NCI-H128 (cell line): ENCODE measurements around the gene CXXC5.

Experiments
- DNase-seq: peaks from one replicate; lab custom pipeline; 2025; ENCODE audit not compliant: unreplicated experiment; lab: John Stamatoyannopoulos, UW

The CXXC5 gene

GRCh38 chr5:139664086-139664693 is 16.0 kb downstream of the CXXC5 start:
- no peak for DNase-seq

- DNase-seq = no peak
Measured at GRCh38 chr5:139664727-139665351, 16.7 kb downstream of the CXXC5 start.

GRCh38 chr5:139665626-139666025 is 17.5 kb downstream of the CXXC5 start:
- no peak for DNase-seq

DNA sequence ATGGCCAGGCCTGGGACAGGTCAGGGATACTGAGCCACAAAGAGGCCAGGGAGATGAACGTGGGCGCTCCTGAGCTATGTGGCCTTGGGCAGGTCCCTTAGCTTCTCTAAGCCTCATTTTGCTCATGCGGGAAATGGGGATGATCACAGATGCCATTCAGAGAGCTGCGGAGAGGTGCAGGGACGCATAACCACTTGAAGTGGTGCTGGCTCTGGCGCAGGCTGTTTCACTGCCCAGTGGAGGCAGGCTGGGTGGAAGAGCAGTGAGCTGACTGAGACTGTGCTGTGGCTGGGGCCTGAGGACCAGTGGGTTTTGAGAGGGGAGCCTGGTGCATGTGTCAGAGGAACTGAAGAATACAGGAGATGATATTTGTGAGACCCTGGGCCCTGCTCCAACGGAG is 18.4 kb downstream of the CXXC5 start:
- DNase-seq = no peak

- DNase-seq = no peak
Measured at GRCh38 chr5:139667001-139667729, 19.0 kb downstream of the CXXC5 start.

DNA sequence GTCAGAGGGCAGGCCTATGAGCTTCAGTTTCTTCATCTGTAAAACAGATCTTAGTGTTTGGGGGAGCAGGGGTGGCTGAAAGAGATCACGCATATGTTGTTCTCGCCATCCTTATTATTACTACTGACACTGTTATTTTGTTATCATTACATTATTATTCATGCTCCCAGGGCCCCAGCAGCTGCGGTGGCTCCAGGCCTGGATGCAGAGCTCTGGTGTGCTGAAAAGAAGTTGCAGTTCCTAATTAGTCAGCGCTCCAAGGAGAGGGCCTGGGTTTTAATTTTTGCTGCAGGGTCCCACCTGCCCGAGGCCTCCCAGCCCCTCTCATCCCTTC is 19.5 kb downstream of the CXXC5 start:
- no peak for DNase-seq

DNA sequence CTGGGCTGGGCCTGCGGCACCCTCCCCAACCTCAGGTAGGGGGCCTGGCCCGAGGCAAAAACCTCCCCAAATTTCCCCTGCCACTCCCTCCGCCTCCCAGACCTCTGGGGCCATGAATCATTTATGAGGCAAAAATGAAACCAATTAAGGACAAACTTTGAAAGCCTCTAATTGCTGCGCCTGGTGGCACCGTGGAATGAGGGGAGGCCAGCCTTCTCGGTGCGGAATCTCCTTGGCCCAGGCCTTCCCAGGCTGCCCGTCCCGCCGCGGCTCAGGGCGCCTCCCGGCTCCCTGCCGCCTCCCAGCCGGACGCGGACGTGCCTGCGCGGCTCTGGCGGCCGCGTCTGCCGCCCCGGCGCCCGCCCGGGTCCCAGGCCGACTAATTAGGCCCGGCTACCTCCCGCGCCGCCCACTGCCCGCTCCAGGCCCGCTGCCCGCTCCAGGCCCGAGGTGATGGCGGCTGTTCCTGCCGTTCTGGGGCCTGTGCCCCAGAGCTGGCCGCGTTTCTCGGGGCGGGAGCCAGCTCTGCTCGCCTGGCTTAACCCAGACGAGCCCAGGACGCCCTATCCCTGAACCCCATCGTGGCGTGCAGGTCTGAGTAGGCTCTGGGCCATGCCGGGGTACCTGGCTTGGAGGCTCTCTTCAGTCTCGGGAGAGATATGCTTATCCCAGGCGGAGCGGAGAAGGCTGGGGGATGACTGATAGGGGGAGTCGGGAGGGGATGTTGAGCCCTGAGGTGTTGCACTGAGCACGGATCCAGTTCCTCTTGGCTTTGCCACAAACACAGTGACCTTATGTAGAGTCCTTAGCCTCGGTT is 20.1 kb downstream of the CXXC5 start:
- DNase-seq = no peak

GRCh38 chr5:139668924-139669661 is 20.9 kb downstream of the CXXC5 start:
- no peak for DNase-seq

DNA sequence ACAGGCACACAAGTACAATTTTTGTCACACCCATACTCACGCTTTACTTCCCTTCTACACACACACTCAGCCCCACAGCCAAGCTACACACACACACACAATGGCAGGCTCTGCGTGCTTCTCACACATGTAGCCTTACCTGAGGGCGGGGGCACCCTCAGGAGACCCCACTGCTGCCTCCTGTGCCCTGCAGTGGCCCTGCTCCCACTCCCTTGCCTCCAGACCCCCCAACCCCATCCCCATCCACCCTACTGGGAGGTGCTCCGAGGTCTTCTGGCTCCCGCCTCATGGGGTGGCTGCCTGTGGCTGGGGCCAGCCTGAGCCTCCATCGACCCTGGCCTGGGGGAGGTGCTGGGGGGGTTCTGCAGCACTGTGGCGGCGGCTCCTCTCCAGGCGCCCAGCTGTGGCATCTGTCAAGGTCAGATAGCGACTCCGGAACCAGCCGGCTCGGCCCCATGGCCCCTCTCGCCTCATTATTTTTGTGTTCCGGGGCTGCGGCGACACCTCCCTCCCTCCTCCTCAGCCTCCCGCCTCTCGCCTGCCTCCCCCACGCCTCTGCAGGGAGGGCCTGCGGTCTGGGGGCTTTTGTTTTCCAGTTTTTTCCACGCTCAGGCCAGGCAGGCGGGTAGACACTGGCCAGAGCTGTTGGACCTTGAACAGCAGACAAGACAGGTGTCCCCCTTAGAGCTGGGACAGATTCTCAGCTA is 21.7 kb downstream of the CXXC5 start:
- no peak for DNase-seq

DNA sequence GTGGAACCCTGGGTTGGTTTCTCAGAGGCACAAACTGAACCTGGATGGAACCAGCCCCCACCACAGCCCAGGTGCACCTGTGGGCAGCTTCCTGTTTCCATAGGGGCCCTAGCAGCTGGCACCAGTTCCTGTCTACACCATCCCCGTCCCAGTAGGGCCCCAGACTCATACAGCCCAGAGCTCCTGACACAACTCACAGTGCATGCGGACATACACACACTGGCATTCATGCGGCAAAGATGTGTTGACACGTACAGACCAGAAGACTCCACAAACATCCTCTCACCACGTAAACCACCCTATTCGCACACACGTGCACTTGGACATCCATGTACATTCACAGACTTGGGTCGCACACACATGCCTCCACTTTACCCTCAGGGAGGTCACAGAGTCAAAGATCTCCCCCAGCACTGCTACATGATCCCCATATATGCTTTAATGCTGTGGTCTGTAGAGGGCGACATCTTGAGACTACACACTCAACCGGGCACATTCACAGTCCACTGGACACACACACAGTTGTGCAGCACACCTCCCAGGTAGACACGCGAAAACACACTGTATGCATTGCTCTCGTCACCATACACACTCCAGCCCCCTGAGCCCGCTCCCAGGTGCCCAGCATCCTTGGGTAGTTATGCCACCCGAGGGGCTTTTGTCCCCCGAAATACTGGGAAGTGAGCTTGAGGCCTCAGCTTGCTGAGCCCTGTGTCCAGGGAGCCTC is 22.4 kb downstream of the CXXC5 start:
- no peak for DNase-seq

GRCh38 chr5:139671096-139671841 is 23.1 kb downstream of the CXXC5 start:
- no peak for DNase-seq

GRCh38 chr5:139675213-139675612 is 27.1 kb downstream of the CXXC5 start:
- no peak for DNase-seq

DNA sequence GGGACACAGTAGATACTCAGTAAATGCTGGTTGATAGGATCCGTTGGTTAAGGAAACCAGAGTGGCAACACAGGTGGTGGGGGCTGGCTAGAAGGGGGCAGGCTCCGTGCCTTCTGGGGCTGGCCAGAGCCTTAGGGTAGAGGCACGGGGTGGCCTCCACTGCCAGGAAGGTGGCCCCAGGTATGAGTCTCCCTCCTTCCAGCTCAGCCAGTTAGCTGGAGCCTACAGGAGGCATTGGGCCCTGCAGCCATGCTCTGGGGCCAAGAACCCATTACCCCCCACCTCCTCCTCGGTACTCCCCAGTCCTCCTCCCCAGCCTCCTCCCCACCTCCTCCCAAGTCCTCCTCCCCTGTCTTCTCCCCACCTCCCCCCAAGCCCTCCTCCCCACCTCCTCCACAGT is 27.7 kb downstream of the CXXC5 start:
- no peak for DNase-seq

DNA sequence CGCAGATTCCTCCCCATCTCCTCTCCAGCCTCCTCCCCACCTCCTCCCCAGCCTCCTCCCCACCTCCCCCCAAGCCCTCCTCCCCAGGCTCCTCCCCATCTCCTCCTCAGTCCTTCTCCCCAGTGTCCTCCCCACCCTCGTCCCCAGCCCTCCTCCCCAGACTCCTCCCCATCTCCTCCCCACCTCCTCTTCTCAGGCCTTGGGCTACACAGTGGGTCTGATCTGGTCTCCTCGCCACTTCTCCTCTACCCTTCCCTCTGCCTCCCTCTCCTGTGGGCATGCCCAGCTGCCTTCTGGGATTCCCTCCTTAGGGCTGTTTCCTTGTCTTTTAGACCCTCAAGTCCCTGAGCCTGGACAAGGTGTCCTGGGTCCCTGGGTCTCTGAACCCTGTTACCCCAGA is 28.3 kb downstream of the CXXC5 start:
- DNase-seq = no peak

DNA sequence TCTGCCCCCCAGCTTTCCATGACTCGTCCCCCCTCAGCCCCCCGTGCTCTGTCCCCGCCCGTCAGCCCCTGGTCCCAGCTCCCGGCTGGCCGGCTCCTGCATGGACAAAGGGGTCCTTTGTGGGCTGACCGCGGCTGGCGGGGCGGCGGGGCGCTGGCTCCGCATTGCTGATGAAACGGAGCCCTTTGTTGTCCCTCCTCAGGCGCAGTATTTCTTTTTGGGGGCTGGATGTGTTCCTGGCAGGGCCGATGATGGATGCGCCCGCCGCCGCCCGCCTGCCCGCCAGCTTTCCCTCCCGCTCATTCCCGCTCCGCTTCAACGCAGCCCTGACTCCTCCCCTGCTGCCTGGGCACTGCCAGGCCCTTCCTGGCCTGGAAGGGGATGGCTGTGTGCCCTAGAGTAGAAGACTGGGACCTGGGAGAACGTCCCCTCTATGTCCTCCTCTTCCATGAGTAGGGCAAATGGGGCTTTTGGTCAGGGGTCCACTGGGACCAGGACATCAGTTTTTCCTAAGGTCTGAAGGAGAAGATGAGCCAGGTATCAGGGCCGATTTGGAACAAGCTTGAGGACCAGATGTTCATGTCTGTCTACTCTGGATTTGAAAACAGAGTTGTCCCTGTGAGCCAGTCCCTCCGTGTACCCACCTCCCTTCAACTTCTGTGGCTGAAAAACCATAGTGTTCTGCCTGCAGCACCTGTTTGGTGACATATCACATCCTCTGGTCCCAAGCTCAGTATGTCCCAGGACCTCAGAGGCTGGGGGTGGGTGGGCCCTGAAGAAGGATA is 29.0 kb downstream of the CXXC5 start:
- no peak for DNase-seq

DNA sequence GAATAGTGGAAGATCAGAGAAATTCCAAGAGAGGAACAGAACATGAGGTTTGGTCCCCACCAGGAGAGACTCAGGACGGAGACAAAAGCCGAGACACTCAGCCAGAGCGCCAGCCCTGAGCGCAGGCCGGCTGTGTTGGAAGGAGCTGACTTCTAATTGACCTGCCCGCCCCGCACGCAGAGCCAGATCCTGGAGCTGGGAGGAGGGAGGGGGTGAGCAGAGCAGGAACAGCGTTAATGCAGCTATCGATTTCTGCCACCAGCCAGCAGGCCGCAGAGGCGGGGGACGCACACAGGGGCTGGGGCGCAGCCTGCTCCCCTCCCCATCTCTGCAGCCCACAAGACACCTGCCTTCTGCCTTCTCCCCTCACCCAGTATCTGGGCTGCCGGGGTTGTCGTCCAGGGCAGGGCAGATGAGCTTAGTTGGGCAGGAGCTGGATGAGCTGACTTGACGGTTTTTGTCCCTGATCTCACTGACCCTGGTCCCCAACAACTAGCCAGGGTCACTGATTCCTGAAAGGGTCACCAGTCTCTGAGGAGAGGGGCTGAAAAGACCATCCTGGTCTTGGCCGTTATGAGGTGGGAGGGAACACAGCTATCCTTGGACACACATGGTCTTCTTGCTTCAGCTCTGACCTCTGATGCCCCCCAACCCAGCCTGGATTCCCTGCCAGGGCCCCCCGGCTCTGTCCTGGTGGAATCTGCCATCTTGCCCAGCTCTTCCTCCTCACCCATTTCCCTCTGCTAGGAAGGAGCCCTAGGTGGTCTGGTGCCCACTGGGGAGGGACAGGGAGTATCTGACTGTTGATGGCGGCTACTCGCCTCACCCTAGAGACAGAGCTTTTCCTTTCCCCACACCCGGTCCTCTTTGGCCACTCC is 29.8 kb downstream of the CXXC5 start:
- DNase-seq = no peak
